WI38 (cell line): ENCODE measurements around the gene MCL1.

ENCODE experiments used
- H3K4me3 ChIP-seq: 2 replicates; pipeline ENCODE4 v1.5.1; 2011; ENCODE audit warnings: low read depth, mild to moderate bottlenecking, control low read depth, low read length
- TF ChIP-seq, protein P1 (sequence below): IDR thresholded peaks from 2 replicates; pipeline ENCODE4 v1.5.1; 2012; ENCODE audit warnings: low read depth, mild to moderate bottlenecking, control low read depth, low read length

MCL1 gene

DNA sequence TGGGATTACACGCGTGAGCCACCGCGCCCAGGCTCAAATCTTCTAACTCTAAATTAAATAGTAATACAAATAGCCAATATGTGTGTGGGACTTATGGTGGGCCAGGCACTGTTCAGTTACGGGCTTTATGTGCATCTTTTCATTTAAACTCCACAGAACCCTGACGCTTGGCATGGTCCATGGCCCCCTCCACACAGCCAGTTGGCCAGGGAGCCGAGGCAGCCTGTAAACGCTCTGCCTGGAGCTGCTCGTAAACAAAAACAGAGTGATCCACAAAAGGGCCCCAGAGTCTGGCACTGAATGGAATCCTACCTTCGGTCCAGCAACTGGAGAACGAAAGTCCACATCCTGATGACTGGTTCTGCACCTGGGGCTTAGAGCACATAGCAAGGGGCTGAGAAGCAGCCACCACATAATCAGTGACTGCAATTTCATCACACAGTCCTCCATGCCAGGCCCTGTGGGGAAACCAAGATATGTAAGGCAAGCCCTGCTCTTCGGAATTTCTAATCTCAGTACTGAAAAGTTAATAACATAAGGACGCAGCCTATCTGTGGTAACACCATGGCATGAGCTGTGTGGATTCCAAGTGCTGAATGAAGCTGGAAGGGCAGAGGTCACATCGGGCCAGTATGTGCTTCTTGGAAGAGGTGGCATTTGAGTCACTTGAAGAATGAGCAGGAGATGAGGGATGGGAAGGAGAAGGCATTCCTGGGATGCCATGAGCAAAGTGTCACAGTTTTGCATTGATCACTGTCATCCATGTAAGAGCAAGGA, 43.7 kb downstream of the MCL1 start:
- H3K4me3 ChIP-seq: no peak overlapping the region
- TF ChIP-seq, protein P1, sequence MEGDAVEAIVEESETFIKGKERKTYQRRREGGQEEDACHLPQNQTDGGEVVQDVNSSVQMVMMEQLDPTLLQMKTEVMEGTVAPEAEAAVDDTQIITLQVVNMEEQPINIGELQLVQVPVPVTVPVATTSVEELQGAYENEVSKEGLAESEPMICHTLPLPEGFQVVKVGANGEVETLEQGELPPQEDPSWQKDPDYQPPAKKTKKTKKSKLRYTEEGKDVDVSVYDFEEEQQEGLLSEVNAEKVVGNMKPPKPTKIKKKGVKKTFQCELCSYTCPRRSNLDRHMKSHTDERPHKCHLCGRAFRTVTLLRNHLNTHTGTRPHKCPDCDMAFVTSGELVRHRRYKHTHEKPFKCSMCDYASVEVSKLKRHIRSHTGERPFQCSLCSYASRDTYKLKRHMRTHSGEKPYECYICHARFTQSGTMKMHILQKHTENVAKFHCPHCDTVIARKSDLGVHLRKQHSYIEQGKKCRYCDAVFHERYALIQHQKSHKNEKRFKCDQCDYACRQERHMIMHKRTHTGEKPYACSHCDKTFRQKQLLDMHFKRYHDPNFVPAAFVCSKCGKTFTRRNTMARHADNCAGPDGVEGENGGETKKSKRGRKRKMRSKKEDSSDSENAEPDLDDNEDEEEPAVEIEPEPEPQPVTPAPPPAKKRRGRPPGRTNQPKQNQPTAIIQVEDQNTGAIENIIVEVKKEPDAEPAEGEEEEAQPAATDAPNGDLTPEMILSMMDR: no peak

DNA sequence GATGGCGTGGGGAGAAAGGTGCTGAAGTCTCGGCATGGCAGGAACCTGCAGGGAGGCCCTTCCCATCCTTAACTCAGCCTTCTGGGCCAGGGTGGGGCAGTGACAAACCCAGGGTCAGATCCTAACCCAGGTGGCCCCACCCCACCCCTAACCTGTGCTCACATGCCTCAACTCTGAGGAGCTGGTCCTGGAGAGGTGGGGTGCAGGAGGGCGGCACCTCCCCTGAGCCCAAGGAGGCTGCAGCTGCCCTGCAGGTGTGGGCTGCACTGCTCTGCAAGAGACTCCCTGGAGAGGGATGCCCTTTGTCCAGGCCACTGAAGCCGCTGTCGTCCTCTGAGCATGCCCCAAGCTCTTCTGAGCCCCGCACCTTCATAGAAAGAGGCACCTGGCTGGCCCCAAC, 45.4 kb downstream of the MCL1 start:
- H3K4me3 ChIP-seq: no peak overlapping the region
- TF ChIP-seq, protein P1: no peak

DNA sequence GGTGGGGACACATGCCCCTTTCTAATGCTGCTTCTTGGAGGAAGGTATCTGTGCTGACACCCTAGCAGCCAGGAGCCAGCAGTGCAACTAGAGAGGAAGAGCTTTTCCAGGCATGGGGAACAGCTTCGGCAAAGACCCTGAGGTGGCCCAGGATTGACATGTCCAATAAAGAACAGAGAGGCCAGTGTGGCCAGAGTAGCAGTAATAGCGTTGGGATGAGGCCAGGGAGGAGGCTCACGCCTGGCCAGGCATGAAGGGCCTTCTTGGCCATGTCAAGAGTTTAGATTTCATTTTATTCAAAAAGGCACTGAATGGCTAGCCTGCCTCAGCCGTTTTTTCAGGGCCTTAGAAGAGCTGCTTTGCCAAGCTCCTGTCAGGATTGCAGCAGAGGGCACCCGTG, 46.5 kb downstream of the MCL1 start:
- TF ChIP-seq, protein P1: no peak
- H3K4me3 ChIP-seq: no peak overlapping the region

DNA sequence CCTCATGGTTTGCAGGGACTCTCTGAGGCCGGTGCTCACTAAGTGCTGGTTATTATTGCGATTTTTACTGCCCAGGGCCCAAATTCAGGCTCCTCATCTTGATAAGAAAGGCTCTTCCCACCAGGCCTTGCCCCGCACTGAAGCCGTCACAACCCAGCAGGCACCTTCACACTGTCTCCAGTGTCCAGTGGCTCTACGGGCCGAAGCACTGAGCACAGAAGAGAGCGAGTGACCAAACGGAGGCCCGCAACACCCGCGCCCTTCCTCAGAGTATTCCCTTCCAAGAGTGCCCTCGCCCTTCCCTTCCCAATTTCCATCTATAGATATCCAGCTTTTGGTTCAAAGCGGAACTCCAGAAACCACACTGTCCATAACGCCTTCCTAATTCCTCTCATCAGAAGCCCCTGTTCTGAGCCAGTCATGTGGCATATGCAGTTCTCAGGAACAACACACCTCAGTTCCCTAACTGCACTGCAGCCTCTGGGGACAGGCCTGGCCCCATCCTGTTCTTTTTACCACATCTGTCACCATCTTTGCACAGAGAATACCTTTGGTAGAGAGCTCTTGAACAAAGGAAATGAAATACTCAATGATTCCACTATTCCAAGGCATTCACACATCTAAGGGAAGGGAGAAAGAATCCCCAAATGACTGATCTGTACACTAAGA, 48.8 kb downstream of the MCL1 start:
- TF ChIP-seq, protein P1: no peak
- no peak overlapping the region for H3K4me3 ChIP-seq

DNA sequence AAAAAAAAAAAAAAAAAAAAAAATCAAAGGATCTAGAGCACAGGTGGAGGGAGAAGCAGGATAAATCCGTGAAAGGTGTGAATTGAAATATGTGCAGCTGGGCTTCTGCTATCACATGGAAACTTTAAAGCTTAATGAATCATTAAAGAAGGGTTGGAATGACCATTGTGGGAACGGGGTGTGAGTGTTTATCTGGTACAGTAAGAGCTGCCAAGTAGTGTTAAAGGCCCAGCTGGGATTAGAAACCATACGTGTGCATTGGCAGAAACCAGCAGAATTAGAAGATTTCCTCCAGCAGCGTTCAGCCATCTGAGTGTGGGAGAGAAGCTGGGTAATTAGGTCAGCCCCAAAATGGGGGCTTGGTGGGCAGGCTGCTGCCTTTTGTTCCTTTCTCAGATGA, 50.4 kb downstream of the MCL1 start:
- H3K4me3 ChIP-seq: no peak overlapping the region
- TF ChIP-seq, protein P1: no peak

DNA sequence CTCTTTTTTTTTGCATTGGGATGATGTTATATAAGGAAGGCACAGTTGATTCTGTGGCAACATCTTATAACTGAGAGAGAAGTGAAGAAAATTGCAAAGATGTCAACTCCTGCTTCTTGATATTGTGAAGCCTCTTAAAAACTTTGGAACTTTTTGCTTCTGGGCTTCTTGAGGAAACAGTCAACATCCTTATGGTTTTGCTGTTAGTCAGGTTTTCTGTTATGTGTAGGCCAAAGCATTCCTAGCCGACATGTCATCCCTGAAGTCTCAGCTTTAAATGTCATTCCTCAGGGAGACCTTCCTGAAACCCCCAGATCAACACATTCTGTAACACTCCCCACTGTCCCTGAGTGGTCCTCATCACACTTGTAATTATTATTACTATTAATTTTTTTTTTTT, 51.2 kb downstream of the MCL1 start:
- TF ChIP-seq, protein P1: no peak
- no peak overlapping the region for H3K4me3 ChIP-seq

DNA sequence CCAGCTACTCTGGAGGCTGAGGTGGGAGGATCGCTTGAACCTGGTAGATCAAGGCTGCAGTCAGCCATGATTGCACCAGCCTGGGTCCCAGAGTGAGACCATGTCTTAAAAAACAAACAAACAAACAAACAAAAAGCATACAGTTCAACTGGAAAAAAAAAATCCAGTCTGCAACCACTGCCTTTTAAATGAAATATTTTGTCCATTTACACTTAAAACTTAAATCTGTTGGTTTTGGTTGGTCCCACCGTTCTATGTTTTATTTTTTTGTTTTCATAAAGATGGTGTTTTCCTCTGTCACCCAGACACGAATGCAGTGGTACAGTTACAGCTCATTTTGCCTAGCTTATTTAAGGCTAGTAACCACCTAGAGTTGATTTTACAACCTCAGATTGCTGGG, 54.1 kb downstream of the MCL1 start:
- TF ChIP-seq, protein P1: no peak
- H3K4me3 ChIP-seq: no peak overlapping the region
